ENCODE measurements around the gene SNCB. TPM values are rescaled to one million over a fixed set of nuclear protein-coding genes. Genes with fewer than 3 reads are reported as not detected.
A peak's percentile ranks its signal among the peaks of the same experiment; 100 is the strongest.

Gene SNCB
- total RNA-seq, 1 donor from 2014 or later, result not detected

- Histone ChIP-seq H2AFZ (replicated peaks) (no peak overlapping the region), H3K9me3 (ENCODE audit: low read depth) (no peaks in the 10 kb centered on the region), H3F3A (ENCODE audit: low read depth) (peaks cover 18% of the 10 kb centered on the region), H3K27ac (no peak overlapping the region), H3K9ac (no peak overlapping the region), H4K20me1 (ENCODE audit: low read depth) (peaks cover 24% of the 10 kb centered on the region), H3K36me3 (no peaks in the 10 kb centered on the region), H3K79me2 (ENCODE audit: low read depth) (peaks cover 30% of the 10 kb centered on the region), H3K4me3 (peak overlapping the region; percentile 88), H3K4me1 (peaks cover 28% of the 10 kb centered on the region), H3K4me2 (peak overlapping the region; percentile 78), H3K27me3 (no peaks in the 10 kb centered on the region)
- Mint-ChIP-seq H3K36me3 (peaks cover 5% of the 10 kb centered on the region), H3K9me3 (no peaks in the 10 kb centered on the region), H3K27ac (no peak overlapping the region), H3K4me3 (peak overlapping the region; percentile 90), H3K27me3 (ENCODE audit: insufficient read depth, low read depth) (peaks cover 20% of the 10 kb centered on the region), H3K4me1 (peaks cover 37% of the 10 kb centered on the region)
- TF ChIP-seq EZH2 (IDR thresholded peaks at IDR 0.05) (no peak), EZH2phosphoT487 (IDR thresholded peaks at IDR 0.05) (no peak)
- TF ChIP-seq, protein P1, sequence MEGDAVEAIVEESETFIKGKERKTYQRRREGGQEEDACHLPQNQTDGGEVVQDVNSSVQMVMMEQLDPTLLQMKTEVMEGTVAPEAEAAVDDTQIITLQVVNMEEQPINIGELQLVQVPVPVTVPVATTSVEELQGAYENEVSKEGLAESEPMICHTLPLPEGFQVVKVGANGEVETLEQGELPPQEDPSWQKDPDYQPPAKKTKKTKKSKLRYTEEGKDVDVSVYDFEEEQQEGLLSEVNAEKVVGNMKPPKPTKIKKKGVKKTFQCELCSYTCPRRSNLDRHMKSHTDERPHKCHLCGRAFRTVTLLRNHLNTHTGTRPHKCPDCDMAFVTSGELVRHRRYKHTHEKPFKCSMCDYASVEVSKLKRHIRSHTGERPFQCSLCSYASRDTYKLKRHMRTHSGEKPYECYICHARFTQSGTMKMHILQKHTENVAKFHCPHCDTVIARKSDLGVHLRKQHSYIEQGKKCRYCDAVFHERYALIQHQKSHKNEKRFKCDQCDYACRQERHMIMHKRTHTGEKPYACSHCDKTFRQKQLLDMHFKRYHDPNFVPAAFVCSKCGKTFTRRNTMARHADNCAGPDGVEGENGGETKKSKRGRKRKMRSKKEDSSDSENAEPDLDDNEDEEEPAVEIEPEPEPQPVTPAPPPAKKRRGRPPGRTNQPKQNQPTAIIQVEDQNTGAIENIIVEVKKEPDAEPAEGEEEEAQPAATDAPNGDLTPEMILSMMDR (IDR thresholded peaks at IDR 0.05), result no peak
- DNase-seq (ENCODE audit: low spot score), result no peak
Measured at GRCh38 chr5:176648474-176649194, 18.3 kb upstream of the SNCB start.

DNA sequence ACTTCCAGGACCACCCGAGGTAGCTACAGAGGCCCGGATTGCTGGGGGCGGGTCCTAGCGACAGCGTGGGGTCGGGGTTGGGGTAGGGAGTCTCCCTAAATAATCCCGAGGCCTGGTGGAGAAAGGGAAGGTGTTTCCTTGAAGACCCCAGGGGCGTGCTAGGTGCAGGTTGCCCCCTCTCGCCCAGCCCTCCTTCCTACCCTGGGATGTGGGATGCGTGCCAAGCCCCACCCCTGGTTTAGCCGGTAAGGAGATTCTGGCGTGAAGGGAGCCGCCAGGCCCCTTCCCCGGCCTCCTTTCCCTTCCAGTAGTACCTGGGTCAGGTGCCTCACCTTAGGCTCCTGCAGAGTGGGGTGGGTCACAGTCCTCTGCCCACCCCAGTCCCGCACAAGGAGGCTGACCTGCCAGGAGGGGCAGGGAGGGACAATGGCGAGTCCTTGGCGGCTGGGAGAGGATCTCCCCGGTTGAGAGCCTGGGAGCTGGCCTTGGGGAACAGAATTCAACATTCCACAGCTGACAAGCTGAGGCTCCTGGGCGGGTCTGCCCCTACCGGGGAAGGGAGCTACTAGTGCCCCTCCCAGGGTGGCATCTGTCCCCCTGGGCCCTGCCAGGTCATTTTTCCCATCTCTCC, 17.6 kb upstream of the SNCB start:
- Histone ChIP-seq H3K27me3 (no peaks in the 10 kb centered on the region), H4K20me1 (ENCODE audit: low read depth) (peaks cover 24% of the 10 kb centered on the region), H3K9me3 (ENCODE audit: low read depth) (no peaks in the 10 kb centered on the region), H3K9ac (peak overlapping the region; percentile 54), H2AFZ (replicated peaks) (peak overlapping the region; percentile 78), H3K4me3 (peak overlapping the region; percentile 88), H3K27ac (no peak overlapping the region), H3K4me1 (peaks cover 34% of the 10 kb centered on the region), H3F3A (ENCODE audit: low read depth) (peaks cover 22% of the 10 kb centered on the region), H3K79me2 (ENCODE audit: low read depth) (peaks cover 30% of the 10 kb centered on the region), H3K36me3 (no peaks in the 10 kb centered on the region), H3K4me2 (peak overlapping the region; percentile 78)
- peak overlapping the region; percentile 90 for H3K4me3 Mint-ChIP-seq
- DNase-seq (ENCODE audit: low spot score), result peak; percentile 59
- peaks cover 19% of the 10 kb centered on the region for H3K27me3 Mint-ChIP-seq (ENCODE audit: insufficient read depth, low read depth)
- H3K4me1 Mint-ChIP-seq, result peaks cover 37% of the 10 kb centered on the region
- H3K36me3 Mint-ChIP-seq, result no peaks in the 10 kb centered on the region
- no peak overlapping the region for H3K27ac Mint-ChIP-seq
- TF ChIP-seq, protein P1 (IDR thresholded peaks at IDR 0.05), result no peak
- TF ChIP-seq EZH2 (IDR thresholded peaks at IDR 0.05), result no peak
- TF ChIP-seq EZH2phosphoT487 (IDR thresholded peaks at IDR 0.05), result no peak
- no peaks in the 10 kb centered on the region for H3K9me3 Mint-ChIP-seq

GRCh38 chr5:176647030-176647842, 16.9 kb upstream of the SNCB start, which contains the start of gene TSPAN17:
TSS of gene TSPAN17 (plus strand) at chr5:176647484. CDS start at chr5:176647616, 132 bp downstream.
- no peaks in the 10 kb centered on the region for H3K27me3 ChIP-seq
- H3K27ac ChIP-seq, result no peak within 1 kb of the TSS
- peak within 1 kb of the TSS; percentile 88 for H3K4me3 ChIP-seq
- H3K36me3 Mint-ChIP-seq, result no peaks in the 10 kb centered on the region
- peaks cover 22% of the 10 kb centered on the region for H3F3A ChIP-seq (ENCODE audit: low read depth)
- peak; percentile 100 for DNase-seq (ENCODE audit: low spot score)
- H3K4me2 ChIP-seq, result peak within 1 kb of the TSS; percentile 78
- peaks cover 24% of the 10 kb centered on the region for H4K20me1 ChIP-seq (ENCODE audit: low read depth)
- H3K4me1 ChIP-seq, result peaks cover 34% of the 10 kb centered on the region
- H3K4me1 Mint-ChIP-seq, result peaks cover 37% of the 10 kb centered on the region
- H3K36me3 ChIP-seq, result no peaks in the 10 kb centered on the region
- H2AFZ ChIP-seq (replicated peaks), result peak within 1 kb of the TSS; percentile 78
- H3K9ac ChIP-seq, result peak within 1 kb of the TSS; percentile 54
- peaks cover 30% of the 10 kb centered on the region for H3K79me2 ChIP-seq (ENCODE audit: low read depth)
- TF ChIP-seq EZH2phosphoT487 (IDR thresholded peaks at IDR 0.05) (no peak), EZH2 (IDR thresholded peaks at IDR 0.05) (peak; percentile 32)
- TF ChIP-seq, protein P1 (IDR thresholded peaks at IDR 0.05), result peak; percentile 38
- peak within 1 kb of the TSS; percentile 90 for H3K4me3 Mint-ChIP-seq
- peaks cover 22% of the 10 kb centered on the region for H3K27me3 Mint-ChIP-seq (ENCODE audit: insufficient read depth, low read depth)
- H3K27ac Mint-ChIP-seq, result peak within 1 kb of the TSS; percentile 96
- H3K9me3 Mint-ChIP-seq, result no peaks in the 10 kb centered on the region
- H3K9me3 ChIP-seq (ENCODE audit: low read depth), result no peaks in the 10 kb centered on the region
